HG03342 (cell line): ENCODE measurements around the gene TNIP3.

Experiments
- ATAC-seq: cut with Tn5 transposase; IDR thresholded peaks from one replicate; pipeline ENCODE4 v1.9.1; 2021; ENCODE audit warnings: mild to moderate bottlenecking, moderate library complexity; ENCODE audit not compliant: unreplicated experiment

TNIP3 gene

DNA sequence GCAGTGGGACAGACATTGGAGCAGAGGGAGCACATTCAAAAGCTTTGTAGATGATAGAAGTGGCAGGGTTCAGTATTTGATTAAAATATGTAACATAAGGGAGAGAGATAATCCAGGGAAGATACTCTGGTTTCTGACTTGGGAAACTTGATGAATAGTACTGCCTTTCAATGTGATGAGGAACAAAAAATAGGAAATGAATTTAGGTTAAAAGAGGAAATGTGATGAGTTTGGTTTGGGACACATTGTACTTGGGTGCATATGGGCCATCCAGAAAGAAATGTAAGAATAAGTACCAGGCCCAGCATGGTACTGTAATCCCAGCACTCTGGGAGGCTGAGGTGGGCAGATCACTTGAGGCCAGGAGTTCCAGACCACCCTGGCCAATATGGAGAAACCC lies 70.9 kb downstream of the TNIP3 start:
- ATAC-seq, result no peak

DNA sequence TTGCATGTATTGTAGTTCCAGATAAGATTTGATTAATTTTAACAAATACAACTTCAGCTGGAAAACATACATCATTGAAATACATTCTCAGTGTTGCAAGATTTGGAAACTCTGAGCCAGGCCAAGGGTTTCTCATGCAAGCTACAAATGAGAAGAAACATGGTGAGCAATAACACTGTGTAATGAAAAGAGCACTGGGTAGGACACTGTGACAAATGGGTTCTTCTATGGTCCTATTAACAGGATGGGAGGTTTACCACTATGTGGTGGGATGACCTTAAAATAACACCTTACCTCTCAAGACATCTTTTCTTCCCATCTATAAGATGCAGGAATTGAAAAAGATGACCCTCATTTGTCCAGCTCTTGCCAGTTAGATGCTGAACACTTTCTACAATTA lies 72.2 kb downstream of the TNIP3 start:
- ATAC-seq, result no peak

DNA sequence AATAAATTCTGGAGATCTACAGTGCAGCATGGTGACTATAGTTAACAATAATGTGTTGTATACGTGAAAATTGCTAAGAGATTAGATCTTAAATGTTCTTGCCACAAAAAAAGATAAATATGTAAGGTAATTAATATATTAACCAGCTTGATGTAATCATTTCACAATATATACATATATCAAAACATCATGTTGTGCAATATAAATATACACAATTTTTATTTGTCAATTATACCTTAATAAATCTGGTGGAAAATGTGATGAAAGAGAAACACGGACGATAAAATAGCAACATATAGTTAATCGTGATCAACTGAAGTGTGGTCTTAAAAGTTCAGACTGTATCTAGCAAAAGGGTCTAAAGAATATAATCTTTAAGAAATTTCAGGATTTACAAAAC lies 75.3 kb downstream of the TNIP3 start:
- ATAC-seq, result no peak
